ENCODE measurements around the gene SCYL2. TPM values are rescaled to one million over a fixed set of nuclear protein-coding genes. Genes with fewer than 3 reads are reported as not detected.
"Not testable (repeated sequence)": the region's sequence is repeated elsewhere in the genome, so short reads cannot be mapped to it uniquely, and the experiment has no call there.

The SCYL2 gene
- total RNA-seq, 2 experiments from 2014 or later = 37.5 to 40.8 TPM

DNA sequence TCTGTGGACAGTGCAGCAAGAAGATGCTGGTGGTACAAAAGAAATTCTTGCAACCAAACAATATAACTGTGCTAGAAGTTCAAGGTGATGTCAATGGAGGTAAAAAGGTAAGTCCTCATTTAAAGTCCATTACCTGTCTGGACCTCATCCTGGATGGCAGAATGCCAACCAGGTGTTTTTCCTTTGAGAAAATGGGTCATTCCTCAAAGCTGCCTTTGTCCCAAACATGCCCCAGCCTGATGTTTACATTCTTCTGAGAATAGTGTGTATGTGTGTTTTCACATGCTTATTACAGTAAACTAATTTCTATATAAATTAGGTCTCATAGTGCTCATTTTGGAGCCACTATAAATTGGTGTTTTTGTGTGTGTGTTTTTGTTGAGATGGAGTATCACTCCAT, 41.5 kb upstream of the SCYL2 start:
- Histone ChIP-seq H3K4me3 (ENCODE audit: low read length) (no peak overlapping the region), H3K4me1 (ENCODE audit: insufficient read depth, low read length) (no peaks in the 10 kb centered on the region), H3K27ac (ENCODE audit: low read depth in 1 of 2, low read length in 2 of 2) (no peak overlapping the region), H3K9me3 (ENCODE audit: control insufficient read depth in 1 of 2, insufficient read depth in 1 of 2, low read length in 2 of 2) (no peaks in the 10 kb centered on the region), H3K27me3 (ENCODE audit: control insufficient read depth in 1 of 2, insufficient read depth in 2 of 2, low read length in 2 of 2) (no peaks in the 10 kb centered on the region), H3K36me3 (ENCODE audit: insufficient read depth, low read length) (peaks cover 42% of the 10 kb centered on the region)
- DNase-seq (no peak), ATAC-seq (ENCODE audit: poor library complexity) (no peak)
- Mint-ChIP-seq H3K27ac (no peak overlapping the region), H3K4me1 (ENCODE audit: low read depth) (no peaks in the 10 kb centered on the region), H3K36me3 (ENCODE audit: low read depth) (peaks cover 50% of the 10 kb centered on the region), H3K9me3 (no peaks in the 10 kb centered on the region), H3K27me3 (no peaks in the 10 kb centered on the region), H3K4me3 (no peak overlapping the region)
- TF ChIP-seq, protein P1, sequence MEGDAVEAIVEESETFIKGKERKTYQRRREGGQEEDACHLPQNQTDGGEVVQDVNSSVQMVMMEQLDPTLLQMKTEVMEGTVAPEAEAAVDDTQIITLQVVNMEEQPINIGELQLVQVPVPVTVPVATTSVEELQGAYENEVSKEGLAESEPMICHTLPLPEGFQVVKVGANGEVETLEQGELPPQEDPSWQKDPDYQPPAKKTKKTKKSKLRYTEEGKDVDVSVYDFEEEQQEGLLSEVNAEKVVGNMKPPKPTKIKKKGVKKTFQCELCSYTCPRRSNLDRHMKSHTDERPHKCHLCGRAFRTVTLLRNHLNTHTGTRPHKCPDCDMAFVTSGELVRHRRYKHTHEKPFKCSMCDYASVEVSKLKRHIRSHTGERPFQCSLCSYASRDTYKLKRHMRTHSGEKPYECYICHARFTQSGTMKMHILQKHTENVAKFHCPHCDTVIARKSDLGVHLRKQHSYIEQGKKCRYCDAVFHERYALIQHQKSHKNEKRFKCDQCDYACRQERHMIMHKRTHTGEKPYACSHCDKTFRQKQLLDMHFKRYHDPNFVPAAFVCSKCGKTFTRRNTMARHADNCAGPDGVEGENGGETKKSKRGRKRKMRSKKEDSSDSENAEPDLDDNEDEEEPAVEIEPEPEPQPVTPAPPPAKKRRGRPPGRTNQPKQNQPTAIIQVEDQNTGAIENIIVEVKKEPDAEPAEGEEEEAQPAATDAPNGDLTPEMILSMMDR (IDR thresholded peaks at IDR 0.05) = no peak
- CTCF ChIA-PET = interaction anchor here (1.1 kb wide), 1 partner anchor 9 kb away, joined by 3 read pairs; no protein-coding TSS in a partner anchor
- POLR2A ChIA-PET = no interaction called here
- intact Hi-C loops (cut with DNase I, micrococcal nuclease) = no loop called here

GRCh38 chr12:100229036-100229635, 37.8 kb upstream of the SCYL2 start:
- Mint-ChIP-seq H3K27me3 (no peaks in the 10 kb centered on the region), H3K36me3 (ENCODE audit: low read depth) (peaks cover 23% of the 10 kb centered on the region), H3K9me3 (no peaks in the 10 kb centered on the region), H3K4me1 (ENCODE audit: low read depth) (no peaks in the 10 kb centered on the region), H3K27ac (no peak overlapping the region), H3K4me3 (no peak overlapping the region)
- Histone ChIP-seq H3K36me3 (ENCODE audit: insufficient read depth, low read length) (peaks cover 14% of the 10 kb centered on the region), H3K4me1 (ENCODE audit: insufficient read depth, low read length) (no peaks in the 10 kb centered on the region), H3K9me3 (ENCODE audit: control insufficient read depth in 1 of 2, insufficient read depth in 1 of 2, low read length in 2 of 2) (no peaks in the 10 kb centered on the region), H3K27ac (ENCODE audit: low read depth in 1 of 2, low read length in 2 of 2) (no peak overlapping the region), H3K4me3 (ENCODE audit: low read length) (no peak overlapping the region), H3K27me3 (ENCODE audit: control insufficient read depth in 1 of 2, insufficient read depth in 2 of 2, low read length in 2 of 2) (no peaks in the 10 kb centered on the region)
- TF ChIP-seq, protein P1 (IDR thresholded peaks at IDR 0.05) = no peak
- intact Hi-C loops (cut with DNase I, micrococcal nuclease) = no loop called here
- CTCF ChIA-PET = interaction anchor here (0.7 kb wide), 1 partner anchor 28 kb away, joined by 6 read pairs; the partner anchor contains the start of gene ACTR6
- no peak for ATAC-seq (ENCODE audit: poor library complexity)
- peak in 1 of 14 experiments; percentile 5 for DNase-seq
- POLR2A ChIA-PET = no interaction called here

- intact Hi-C loops (cut with DNase I, micrococcal nuclease) = loop anchor here (5.0 to 10.0 kb wide), 3 partner anchors 445 to 507 kb away; no protein-coding TSS in a partner anchor
These were observed 37.1 kb upstream of the SCYL2 start for GRCh38 chr12:100229876-100230275.

DNA sequence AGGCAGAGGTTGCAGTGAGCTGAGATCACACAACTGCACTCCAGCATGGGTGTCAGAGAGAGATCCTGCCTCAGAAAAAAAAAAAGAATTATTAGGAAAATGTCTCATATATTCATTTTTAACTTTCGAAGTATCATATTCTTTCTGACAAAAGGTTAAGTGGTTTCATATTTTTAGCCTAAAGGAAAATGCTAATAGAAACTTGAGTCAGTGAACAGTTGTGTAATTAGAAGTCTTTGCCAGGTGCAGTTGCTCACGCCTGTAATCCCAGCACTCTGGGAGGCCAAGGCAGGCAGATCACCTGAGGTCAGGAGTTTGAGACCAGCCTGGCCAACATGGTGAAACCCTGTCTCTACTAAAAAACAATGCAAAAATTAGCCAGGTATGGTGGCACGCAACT, 35.1 kb upstream of the SCYL2 start:
- intact Hi-C loops (cut with DNase I, micrococcal nuclease) = loop anchor here (2.0 to 10.0 kb wide), 4 partner anchors 443 to 1093 kb away; no protein-coding TSS in a partner anchor

More at GRCh38 chr12:100229876-100230275, 37.1 kb upstream of the SCYL2 start:
- POLR2A ChIA-PET = no interaction called here
- no peaks in the 10 kb centered on the region for H3K4me1 Mint-ChIP-seq (ENCODE audit: low read depth)
- no peaks in the 10 kb centered on the region for H3K4me1 ChIP-seq (ENCODE audit: insufficient read depth, low read length)
- DNase-seq (no peak), ATAC-seq (ENCODE audit: poor library complexity) (no peak)
- CTCF ChIA-PET = no interaction called here
- H3K27me3 ChIP-seq (ENCODE audit: control insufficient read depth in 1 of 2, insufficient read depth in 2 of 2, low read length in 2 of 2) = no peaks in the 10 kb centered on the region
- no peaks in the 10 kb centered on the region for H3K9me3 ChIP-seq (ENCODE audit: control insufficient read depth in 1 of 2, insufficient read depth in 1 of 2, low read length in 2 of 2)
- H3K36me3 Mint-ChIP-seq (ENCODE audit: low read depth) = peaks cover 15% of the 10 kb centered on the region
- H3K4me3 ChIP-seq (ENCODE audit: low read length) = no peak overlapping the region
- no peaks in the 10 kb centered on the region for H3K9me3 Mint-ChIP-seq
- peaks cover 8% of the 10 kb centered on the region for H3K36me3 ChIP-seq (ENCODE audit: insufficient read depth, low read length)
- H3K27ac Mint-ChIP-seq = no peak overlapping the region
- H3K27me3 Mint-ChIP-seq = no peaks in the 10 kb centered on the region
- H3K27ac ChIP-seq (ENCODE audit: low read depth in 1 of 2, low read length in 2 of 2) = no peak overlapping the region
- no peak overlapping the region for H3K4me3 Mint-ChIP-seq
- TF ChIP-seq, protein P1 (IDR thresholded peaks at IDR 0.05) = no peak

More for the DNA sequence above, 35.1 kb upstream of the SCYL2 start:
- POLR2A ChIA-PET; ATAC-seq (ENCODE audit: poor library complexity); H3K4me3 ChIP-seq (ENCODE audit: low read length); H3K9me3 Mint-ChIP-seq; H3K27me3 Mint-ChIP-seq; H3K27ac ChIP-seq (ENCODE audit: low read depth in 1 of 2, low read length in 2 of 2); H3K27me3 ChIP-seq (ENCODE audit: control insufficient read depth in 1 of 2, insufficient read depth in 2 of 2, low read length in 2 of 2); H3K36me3 Mint-ChIP-seq (ENCODE audit: low read depth); DNase-seq; H3K4me1 ChIP-seq (ENCODE audit: insufficient read depth, low read length); H3K9me3 ChIP-seq (ENCODE audit: control insufficient read depth in 1 of 2, insufficient read depth in 1 of 2, low read length in 2 of 2); H3K4me3 Mint-ChIP-seq; H3K27ac Mint-ChIP-seq; H3K36me3 ChIP-seq (ENCODE audit: insufficient read depth, low read length); H3K4me1 Mint-ChIP-seq (ENCODE audit: low read depth): not testable (repeated sequence)
- CTCF ChIA-PET = interaction anchor here (1.0 kb wide), 1 partner anchor 11 kb away, joined by 3 read pairs; no protein-coding TSS in a partner anchor

Measured in CD4-positive, alpha-beta T cell (primary cell).